Retinal pigment epithelial cell (primary cell): ENCODE measurements around the gene EDRF1.
A peak's percentile ranks its signal among the peaks of the same experiment; 100 is the strongest.

ENCODE experiments used
- DNase-seq: peaks from one replicate; pipeline ENCODE4 v3.0.0-alpha.2; 2010; ENCODE audit warnings: low read depth
- H3K4me3 ChIP-seq: 2 replicates; pipeline ENCODE4 v1.5.1; 2011; ENCODE audit warnings: mild to moderate bottlenecking, low read length, control low read depth, moderate library complexity
- CTCF ChIP-seq: conservative IDR thresholded peaks from 2 replicates; pipeline ENCODE4 v1.5.1; 2011; ENCODE audit warnings: low read depth, low read length, control low read depth, inconsistent platforms

EDRF1 gene

GRCh38 chr10:125698481-125698998 lies 21.0 kb upstream of the EDRF1 start:
- no peak overlapping the region for H3K4me3 ChIP-seq
- no peak for DNase-seq
- TF ChIP-seq CTCF = no peak

- DNase-seq = no peak
- TF ChIP-seq CTCF = no peak
- no peak overlapping the region for H3K4me3 ChIP-seq
Observed at GRCh38 chr10:125699562-125700143, 19.9 kb upstream of the EDRF1 start.

- peak; percentile 26 for TF ChIP-seq CTCF
- H3K4me3 ChIP-seq = no peak overlapping the region
- DNase-seq = no peak
Observed at GRCh38 chr10:125700355-125700911, 19.1 kb upstream of the EDRF1 start.

- TF ChIP-seq CTCF = no peak
- no peak for DNase-seq
- no peak overlapping the region for H3K4me3 ChIP-seq
Observed at GRCh38 chr10:125707541-125708468, 11.7 kb upstream of the EDRF1 start.

- no peak for TF ChIP-seq CTCF
- no peak for DNase-seq
- no peak overlapping the region for H3K4me3 ChIP-seq
Observed at GRCh38 chr10:125708971-125709503, 10.5 kb upstream of the EDRF1 start.

GRCh38 chr10:125709553-125710474 lies 9.7 kb upstream of the EDRF1 start:
- DNase-seq = no peak
- H3K4me3 ChIP-seq = no peak overlapping the region
- no peak for TF ChIP-seq CTCF
